ENCODE data around the gene AGER.
A peak's percentile ranks its signal among the peaks of the same experiment; 100 is the strongest.

AGER gene

GRCh38 chr6:32222333-32223230 lies 38.5 kb upstream of the AGER start:
- TF ChIP-seq SALL2 (tag by site-specific recombination; IDR thresholded peaks at IDR 0.05; ENCODE audit: borderline replicate concordance) (no peak), BCL11B (tag by site-specific recombination; IDR thresholded peaks at IDR 0.05; ENCODE audit: low read depth) (no peak), ZNF398 (tag by site-specific recombination; IDR thresholded peaks at IDR 0.05) (peak; percentile 44; the same call in 1 of the 2 replicates), ZNF692 (tag by site-specific recombination; IDR thresholded peaks at IDR 0.05) (no peak), GLIS1 (tag by site-specific recombination; IDR thresholded peaks at IDR 0.05) (no peak), ZNF610 (tag by site-specific recombination; IDR thresholded peaks at IDR 0.05; ENCODE audit: borderline replicate concordance) (no peak), ZFHX2 (tag by site-specific recombination; conservative IDR thresholded peaks at IDR 0.05) (0 out of 2 replicates have a peak, but pooled peaks have one; percentile 32), ZBTB6 (tag by site-specific recombination; IDR thresholded peaks at IDR 0.05) (no peak), ZNF514 (tag by site-specific recombination; IDR thresholded peaks at IDR 0.05) (no peak), ZBTB49 (tag by site-specific recombination; IDR thresholded peaks at IDR 0.05; ENCODE audit: low read depth) (no peak), ZNF2 (tag by site-specific recombination; IDR thresholded peaks at IDR 0.05) (no peak), EGR2 (tag by site-specific recombination; IDR thresholded peaks at IDR 0.05; ENCODE audit: low read depth) (0 out of 2 replicates have a peak, but pooled peaks have one; percentile 7), ZNF335 (tag by site-specific recombination; conservative IDR thresholded peaks at IDR 0.05) (no peak), CTCF (tag by site-specific recombination; IDR thresholded peaks at IDR 0.05) (no peak), ZNF76 (tag by site-specific recombination; IDR thresholded peaks at IDR 0.05; ENCODE audit: borderline replicate concordance, low read depth) (no peak)
- ChIA-PET CTCF (interaction anchor here (0.9 to 1.1 kb wide), 3 partner anchors 10 to 96 kb away, joined by 3 to 6 read pairs (median 3); no protein-coding TSS in a partner anchor), POLR2A (no interaction called here)
- Histone ChIP-seq H3K4me3 (ENCODE audit: low read depth, low read length) (no peak overlapping the region), H3K27ac (ENCODE audit: extremely low read depth, low read depth, low read length) (no peak overlapping the region), H3K9me3 (ENCODE audit: control insufficient read depth, insufficient read depth, low read depth, low read length) (no peaks in the 10 kb centered on the region), H3K36me3 (ENCODE audit: control insufficient read depth in 2 of 2, insufficient read depth in 1 of 2, low read length in 2 of 2) (no peaks in the 10 kb centered on the region), H3K4me1 (ENCODE audit: control insufficient read depth, insufficient read depth, low read length) (no peaks in the 10 kb centered on the region)
